H1 (cell line): ENCODE measurements around the gene MEA1. TPM values are rescaled to one million over a fixed set of nuclear protein-coding genes. Genes with fewer than 3 reads are reported as not detected.

Experiments used
- CTCF ChIA-PET: fragments of 300-600 bp; sonication (Branson Sonifier 250); formaldehyde crosslinking; loops from one replicate; lab custom pipeline; 2021; ENCODE audit not compliant: partially characterized antibody; lab: Charles Lee
- POLR2A ChIA-PET: fragments of 300-600 bp; sonication (Branson Sonifier 250); formaldehyde crosslinking; loops from one replicate; lab custom pipeline; 2021; ENCODE audit warnings: inconsistent platforms; ENCODE audit not compliant: partially characterized antibody; lab: Charles Lee
- DNase-seq, 2 experiments: peaks; one replicate each; pipeline versions ENCODE4 v3.0.0 to v3.0.0-alpha.2; 2010 to 2022; ENCODE audit warnings: low spot score in 2 of 2, low read depth in 1 of 2, mixed read lengths in 1 of 2
- FAIRE-seq: peaks from 2 replicates; lab custom pipeline; 2011; peaks lifted over from hg19 to GRCh38; lab: Jason Lieb, UNC
- H2AFZ ChIP-seq: 2 replicates; pipeline ENCODE4 v1.8.1; 2012; ENCODE audit warnings: low read length, inconsistent platforms
- H2AK5ac ChIP-seq: 2 replicates; pipeline ENCODE4 v1.6.1; 2013; ENCODE audit warnings: low read depth, low read length
- H2BK120ac ChIP-seq: replicated peaks from 2 replicates; pipeline ENCODE3; 2013; ENCODE audit warnings: low read depth, low read length, inconsistent platforms
- H2BK12ac ChIP-seq: 2 replicates; pipeline ENCODE4 v1.6.1; 2013; ENCODE audit warnings: low read depth, low read length
- H2BK15ac ChIP-seq: 2 replicates; pipeline ENCODE4 v1.6.1; 2013; ENCODE audit warnings: low read length
- H2BK20ac ChIP-seq: 2 replicates; pipeline ENCODE4 v1.6.1; 2013; ENCODE audit warnings: low read length
- H2BK5ac ChIP-seq: 2 replicates; pipeline ENCODE4 v1.6.1; 2013; ENCODE audit warnings: low read depth, low read length
- H3K14ac ChIP-seq: 2 replicates; pipeline ENCODE4 v1.6.1; 2013; ENCODE audit warnings: inconsistent platforms; ENCODE audit not compliant: insufficient read length
- H3K18ac ChIP-seq: 2 replicates; pipeline ENCODE4 v1.6.1; 2013; ENCODE audit warnings: low read length; ENCODE audit errors: extremely low read depth
- H3K23ac ChIP-seq: 2 replicates; pipeline ENCODE4 v1.6.1; 2013; ENCODE audit warnings: inconsistent platforms; ENCODE audit not compliant: insufficient read length
- H3K23me2 ChIP-seq: 2 replicates; pipeline ENCODE4 v1.6.1; 2013; ENCODE audit warnings: low read depth, low read length
- H3K27ac ChIP-seq: 2 replicates; pipeline ENCODE4 v1.6.1; 2011; ENCODE audit warnings: low read depth, low read length, inconsistent platforms
- H3K27me3 ChIP-seq, 4 experiments: replicated peaks in 1 of 4; 1 replicate in 1 of 4; 2 replicates in 3 of 4; pipeline versions ENCODE4 v1.6.1 to v1.8.1; 2011 to 2013; ENCODE audit warnings: low read length in 3 of 4, mild to moderate bottlenecking in 3 of 4, inconsistent platforms in 2 of 4, mixed read lengths in 2 of 4, moderate library complexity in 1 of 4; ENCODE audit not compliant: control insufficient read depth in 3 of 4, insufficient read depth in 3 of 4; ENCODE audit errors: extremely low read depth in 1 of 4
- H3K36me3 ChIP-seq, 4 experiments: 2 replicates each; pipeline versions ENCODE4 v1.6.1 to v1.8.1; 2011 to 2013; ENCODE audit warnings: mild to moderate bottlenecking in 4 of 4, low read length in 3 of 4, moderate library complexity in 2 of 4, control low read depth in 1 of 4, inconsistent platforms in 1 of 4; ENCODE audit not compliant: insufficient read depth in 4 of 4, control insufficient read depth in 2 of 4
- H3K4ac ChIP-seq: replicated peaks from 2 replicates; pipeline ENCODE3; 2013; ENCODE audit warnings: low read length, low read depth, mixed read lengths, inconsistent platforms; ENCODE audit not compliant: insufficient read length
- H3K4me1 ChIP-seq, 4 experiments: replicated peaks in 1 of 4; 1 replicate in 1 of 4; 2 replicates in 3 of 4; pipeline versions ENCODE4 v1.6.1 to v1.8.1; 2011 to 2013; ENCODE audit warnings: low read length in 3 of 4, inconsistent platforms in 2 of 4, mixed read lengths in 1 of 4; ENCODE audit not compliant: insufficient read depth in 4 of 4, control insufficient read depth in 3 of 4
- H3K4me2 ChIP-seq, 2 experiments: 2 replicates each; pipeline versions ENCODE4 v1.6.1 to v1.8.1; 2011 to 2013; ENCODE audit warnings: low read depth in 2 of 2, low read length in 2 of 2, control low read depth in 1 of 2, inconsistent platforms in 1 of 2, mild to moderate bottlenecking in 1 of 2; ENCODE audit not compliant: insufficient read depth in 1 of 2
- H3K4me3 ChIP-seq, 4 experiments: fragments of 200-600, 300-600 bp in 1 of 4; sonication (generic), shearing (Covaris generic), sonication (Bioruptor Twin) in 1 of 4; 2 replicates each; pipeline versions ENCODE4 v1.5.1 to v1.8.1; 2011 to 2016; ENCODE audit warnings: low read length in 4 of 4, low read depth in 3 of 4, control low read depth in 2 of 4, inconsistent platforms in 2 of 4, mild to moderate bottlenecking in 2 of 4, mixed read lengths in 1 of 4, moderate library complexity in 1 of 4; ENCODE audit not compliant: insufficient read depth in 2 of 4; ENCODE audit errors: extremely low read depth in 1 of 4
- H3K56ac ChIP-seq: replicated peaks from 2 replicates; pipeline ENCODE3; 2013; ENCODE audit warnings: low read depth, mild to moderate bottlenecking, mixed read lengths, low read length, inconsistent platforms; ENCODE audit not compliant: insufficient read length
- H3K79me1 ChIP-seq: 2 replicates; pipeline ENCODE4 v1.6.1; 2013; ENCODE audit warnings: low read depth, low read length, control low read depth
- H3K79me2 ChIP-seq, 2 experiments: 2 replicates each; pipeline versions ENCODE4 v1.6.1 to v1.8.1; 2012 to 2013; ENCODE audit warnings: low read length in 2 of 2, mild to moderate bottlenecking in 2 of 2, inconsistent platforms in 1 of 2; ENCODE audit not compliant: insufficient read depth in 2 of 2, control insufficient read depth in 1 of 2
- H3K9ac ChIP-seq, 4 experiments: replicated peaks in 1 of 4; 1 replicate in 1 of 4; 2 replicates in 3 of 4; pipeline versions ENCODE4 v1.6.1 to v1.8.1; 2011 to 2013; ENCODE audit warnings: low read depth in 3 of 4, low read length in 3 of 4, control low read depth in 2 of 4, mild to moderate bottlenecking in 2 of 4, moderate library complexity in 2 of 4, inconsistent platforms in 1 of 4; ENCODE audit errors: extremely low read depth in 1 of 4
- H3K9me3 ChIP-seq, 2 experiments: 2 replicates each; pipeline versions ENCODE4 v1.6.1 to v1.8.1; 2012 to 2013; ENCODE audit warnings: mild to moderate bottlenecking in 2 of 2, moderate library complexity in 2 of 2, control low read depth in 1 of 2, inconsistent platforms in 1 of 2, low read depth in 1 of 2, low read length in 1 of 2, mixed read lengths in 1 of 2; ENCODE audit not compliant: insufficient read depth in 2 of 2
- H4K20me1 ChIP-seq, 2 experiments: replicated peaks in 1 of 2; 2 replicates each; pipeline versions ENCODE3 to v1.8.1; 2011 to 2013; ENCODE audit warnings: inconsistent platforms in 2 of 2, low read length in 2 of 2, mild to moderate bottlenecking in 1 of 2; ENCODE audit not compliant: insufficient read depth in 2 of 2, control insufficient read depth in 1 of 2
- H4K5ac ChIP-seq: 2 replicates; pipeline ENCODE4 v1.6.1; 2013; ENCODE audit warnings: low read length, low read depth, mixed read lengths, inconsistent platforms; ENCODE audit not compliant: insufficient read length
- H4K8ac ChIP-seq: 2 replicates; pipeline ENCODE4 v1.8.0; 2013; ENCODE audit warnings: mild to moderate bottlenecking, moderate library complexity, low read length, inconsistent platforms; ENCODE audit not compliant: insufficient read depth; ENCODE audit errors: extremely low read depth
- H4K91ac ChIP-seq: replicated peaks from 2 replicates; pipeline ENCODE3; 2013; ENCODE audit warnings: low read length, mixed read lengths, inconsistent platforms; ENCODE audit not compliant: insufficient read length
- JUN ChIP-seq: IDR thresholded peaks from 2 replicates; pipeline ENCODE4 v1.6.1; 2011; ENCODE audit warnings: low read depth, mild to moderate bottlenecking, improper control_type of control experiment, low read length
- KDM4A ChIP-seq: IDR thresholded peaks from one replicate; pipeline ENCODE4 v1.7.1; 2012; ENCODE audit warnings: low read depth, mild to moderate bottlenecking, moderate library complexity, low read length, inconsistent platforms; ENCODE audit not compliant: severe bottlenecking
- POLR2A ChIP-seq, 2 experiments: IDR thresholded peaks; 1 replicate in 1 of 2; 2 replicates in 1 of 2; pipeline ENCODE4 v1.6.1; 2011; ENCODE audit warnings: low read depth in 2 of 2, low read length in 2 of 2, mild to moderate bottlenecking in 2 of 2; ENCODE audit errors: control extremely low read depth in 1 of 2
- SP1 ChIP-seq: IDR thresholded peaks from 2 replicates; pipeline ENCODE4 v1.6.1; 2011; ENCODE audit warnings: low read depth, low read length
- WGBS, 2 experiments: shearing (Covaris generic) in 1 of 2; methylation state at CpG; one replicate each; pipeline versions ENCODE4 v1.1.6 to v1.1.7; 2013 to 2015; ENCODE audit warnings: low lambda C conversion rate in 2 of 2, mixed read lengths in 2 of 2, inconsistent platforms in 1 of 2, low coverage in 1 of 2, missing lambda C conversion rate in 1 of 2; ENCODE audit not compliant: insufficient replicate concordance in 2 of 2, insufficient coverage in 1 of 2, insufficient read length in 1 of 2; ENCODE audit errors: extremely low coverage in 1 of 2, missing lambda C conversion rate in 1 of 2; 5-methylcytosine and 5-hydroxymethylcytosine counted together
- polyA plus RNA-seq, 7 experiments: library from polyadenylated mRNA; depleted of rRNA in 3 of 7; stranded (reverse) in 5 of 7; unstranded in 2 of 7; fragments of >200 nt in 5 of 7; fragments of 200-250 nt in 2 of 7; gene quantifications; 1 replicate in 5 of 7; 2 replicates in 1 of 7; 4 replicates in 1 of 7; pipeline versions ENCODE4 v1.2.1 to v1.2.3, GENCODE V29; 2011 to 2013; ENCODE audit warnings: missing spikeins in 2 of 7, mixed read lengths in 2 of 7
- total RNA-seq: library from RNA; stranded (reverse); fragmentation: NEBNext Ultra II Directional; extraction: Animal tissue kit (Norgen Biotek cat#: 25700); gene quantifications from 2 replicates; pipeline ENCODE4 v1.2.1, GENCODE V29; 2021

MEA1 gene
- total and polyA plus RNA-seq, 2 of the 8 experiments (the other 6 are each of a cell fraction or from before 2014, with no cell fraction given): 94.2 to 96.4 TPM

DNA sequence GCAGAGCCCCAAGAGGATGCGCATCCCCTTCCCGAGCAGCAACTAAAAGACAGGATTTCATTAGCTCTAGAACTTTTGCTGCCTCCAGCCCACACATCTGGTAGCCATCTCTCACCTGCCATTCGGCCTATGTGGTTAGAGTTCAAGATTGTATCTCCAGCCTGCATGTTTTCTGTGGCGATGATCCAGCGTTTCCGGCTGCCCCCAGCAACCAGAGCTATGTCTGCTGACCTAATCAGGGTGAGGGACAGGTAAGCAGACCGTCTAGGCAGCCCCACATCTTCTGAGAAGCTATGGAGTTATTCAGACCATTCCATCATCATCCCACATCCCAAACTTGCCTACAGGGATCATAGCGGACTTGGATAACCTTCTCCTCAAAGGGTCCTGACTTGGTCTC is 42.2 kb upstream of the MEA1 start:
- Histone ChIP-seq H3K4me1 (peaks cover 4 to 20% (median 10%) of the 10 kb centered on the region in 4 experiments; a peak in 6 of 7 replicates), H4K8ac (no peak overlapping the region), H3K9ac (no peak overlapping the region), H4K20me1 (no peaks in the 10 kb centered on the region), H2AFZ (no peak overlapping the region), H2BK5ac (no peak overlapping the region; the same call in 1 of the 2 replicates), H3K36me3 (peaks cover 3 to 16% (median 11%) of the 10 kb centered on the region in 4 experiments; a peak in 6 of 8 replicates), H3K23ac (no peak overlapping the region), H3K79me2 (peaks cover 6 to 16% of the 10 kb centered on the region in 2 experiments; a peak in 3 of 4 replicates), H3K27me3 (no peaks in the 10 kb centered on the region), H2BK20ac (no peak overlapping the region), H3K14ac (no peak overlapping the region), H3K18ac (no peak overlapping the region), H2BK120ac (no peak overlapping the region), H3K9me3 (no peaks in the 10 kb centered on the region), H2BK15ac (no peak overlapping the region), H3K4me2 (no peak overlapping the region), H3K56ac (no peak overlapping the region), H3K27ac (no peak overlapping the region), H3K4ac (no peak overlapping the region), H3K4me3 (no peak overlapping the region), H2AK5ac (no peak overlapping the region), H4K91ac (no peak overlapping the region), H3K79me1 (peaks cover 15% of the 10 kb centered on the region), H2BK12ac (no peak overlapping the region), H4K5ac (no peak overlapping the region), H3K23me2 (peaks cover 17% of the 10 kb centered on the region)
- POLR2A ChIA-PET: interaction anchor here (1.0 to 29.7 kb wide), 8 partner anchors 10 to 116 kb away, joined by 3 to 584 read pairs (median 14); partner anchors contain the start of genes KLHDC3, MEA1, PTK7 and RRP36
- FAIRE-seq: no peak
- WGBS, 2 experiments: 90% methylated on average over 8 of the region's 8 CpGs; no CpG with 5 or more reads in 1 of the 2 experiments
- no peak for DNase-seq
- CTCF ChIA-PET: interaction anchor here (0.7 to 3.0 kb wide), 6 partner anchors 14 to 92 kb away, joined by 3 to 18 read pairs (median 4); no protein-coding TSS in a partner anchor
- TF ChIP-seq KDM4A (no peak), JUN (no peak), SP1 (no peak), POLR2A (IDR thresholded peaks at IDR 0.05; ENCODE audit: control extremely low read depth in 1 of 2, low read depth in 2 of 2, low read length in 2 of 2) (no peak)
